Mammary epithelial cell (primary cell): ENCODE measurements around the gene TFAP2A.

Source experiments
- EZH2 ChIP-seq: IDR thresholded peaks from 2 replicates; pipeline ENCODE4 v1.6.1; 2012; ENCODE audit warnings: low read length, inconsistent platforms, borderline replicate concordance
- TF ChIP-seq, protein P1 (sequence below), 2 donors: IDR thresholded peaks in 1 of 2; conservative IDR thresholded peaks in 1 of 2; 2 replicates each; pipeline ENCODE4 v1.5.1; 2011 to 2012; ENCODE audit warnings: inconsistent platforms in 2 of 2, low read length in 2 of 2, mild to moderate bottlenecking in 2 of 2, control low read depth in 1 of 2, low read depth in 1 of 2; ENCODE audit not compliant: insufficient read depth in 1 of 2; ENCODE audit errors: extremely low read depth in 1 of 2

DNA sequence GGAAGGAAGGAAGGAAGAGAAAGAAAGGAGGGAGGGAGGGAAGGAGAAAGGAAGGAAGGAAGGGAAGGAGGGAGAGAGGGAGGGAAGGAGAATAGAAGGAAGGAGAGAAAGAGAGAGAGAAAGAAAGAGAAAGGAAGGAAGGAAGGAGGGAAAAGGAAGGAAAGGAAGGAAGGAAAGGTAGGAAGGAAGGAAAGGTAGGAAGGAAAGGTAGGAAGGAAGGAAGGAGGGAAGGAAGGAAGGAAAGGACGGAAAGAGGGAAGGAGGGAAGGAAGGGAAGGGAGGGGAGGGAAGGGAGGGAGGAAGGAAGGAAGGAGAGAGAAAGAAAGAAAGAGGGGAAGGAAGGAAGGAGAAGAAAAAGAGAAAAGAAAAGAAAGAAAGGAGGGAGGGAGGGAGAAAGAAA lies 47.0 kb upstream of the TFAP2A start:
- TF ChIP-seq, protein P1, sequence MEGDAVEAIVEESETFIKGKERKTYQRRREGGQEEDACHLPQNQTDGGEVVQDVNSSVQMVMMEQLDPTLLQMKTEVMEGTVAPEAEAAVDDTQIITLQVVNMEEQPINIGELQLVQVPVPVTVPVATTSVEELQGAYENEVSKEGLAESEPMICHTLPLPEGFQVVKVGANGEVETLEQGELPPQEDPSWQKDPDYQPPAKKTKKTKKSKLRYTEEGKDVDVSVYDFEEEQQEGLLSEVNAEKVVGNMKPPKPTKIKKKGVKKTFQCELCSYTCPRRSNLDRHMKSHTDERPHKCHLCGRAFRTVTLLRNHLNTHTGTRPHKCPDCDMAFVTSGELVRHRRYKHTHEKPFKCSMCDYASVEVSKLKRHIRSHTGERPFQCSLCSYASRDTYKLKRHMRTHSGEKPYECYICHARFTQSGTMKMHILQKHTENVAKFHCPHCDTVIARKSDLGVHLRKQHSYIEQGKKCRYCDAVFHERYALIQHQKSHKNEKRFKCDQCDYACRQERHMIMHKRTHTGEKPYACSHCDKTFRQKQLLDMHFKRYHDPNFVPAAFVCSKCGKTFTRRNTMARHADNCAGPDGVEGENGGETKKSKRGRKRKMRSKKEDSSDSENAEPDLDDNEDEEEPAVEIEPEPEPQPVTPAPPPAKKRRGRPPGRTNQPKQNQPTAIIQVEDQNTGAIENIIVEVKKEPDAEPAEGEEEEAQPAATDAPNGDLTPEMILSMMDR (conservative IDR thresholded peaks at IDR 0.05 in 1 of 2, IDR thresholded peaks at IDR 0.05 in 1 of 2; ENCODE audit: extremely low read depth in 1 of 2, insufficient read depth in 1 of 2, low read depth in 1 of 2, low read length in 2 of 2): no peak
- TF ChIP-seq EZH2: no peak
